Chondrocyte (in vitro differentiated cells): ENCODE measurements around the gene RP2. TPM values are rescaled to one million over a fixed set of nuclear protein-coding genes. Genes with fewer than 3 reads are reported as not detected.

Experiments
- DNase-seq: peaks from one replicate; pipeline ENCODE4 v3.0.0; 2021; ENCODE audit warnings: mixed read lengths, low spot score
- H3K27ac Mint-ChIP-seq: one replicate; pipeline ENCODE4 v1.8.0; 2021; ENCODE audit warnings: mild to moderate bottlenecking, moderate library complexity, mixed read lengths; ENCODE audit not compliant: unreplicated experiment
- H3K27me3 Mint-ChIP-seq: 2 replicates; pipeline ENCODE4 v1.8.0; 2021; ENCODE audit warnings: low read depth, mixed read lengths
- H3K36me3 Mint-ChIP-seq: 2 replicates; pipeline ENCODE4 v1.8.0; 2021; ENCODE audit warnings: low read depth, mixed read lengths
- H3K4me1 Mint-ChIP-seq: 2 replicates; pipeline ENCODE4 v1.8.0; 2021; ENCODE audit warnings: low read depth, mild to moderate bottlenecking, mixed read lengths
- H3K4me3 Mint-ChIP-seq: one replicate; pipeline ENCODE4 v1.8.0; 2021; ENCODE audit warnings: mild to moderate bottlenecking, moderate library complexity, mixed read lengths; ENCODE audit not compliant: unreplicated experiment
- H3K9me3 Mint-ChIP-seq: 2 replicates; pipeline ENCODE4 v1.8.0; 2021; ENCODE audit warnings: low read depth, mixed read lengths
- total RNA-seq: library from RNA; stranded (reverse); gene quantifications from 3 replicates; pipeline ENCODE4 v1.2.1, GENCODE V29; 2021
- TF ChIP-seq, protein P1 (sequence below): fragments of 200-600 bp; sonication (generic); IDR thresholded peaks from 2 replicates; pipeline ENCODE4 v1.5.0; 2021; ENCODE audit warnings: antibody characterized with exemption, mild to moderate bottlenecking, moderate library complexity

RP2 gene
- total RNA-seq, 1 donor from 2014 or later = 18.4 TPM

DNA sequence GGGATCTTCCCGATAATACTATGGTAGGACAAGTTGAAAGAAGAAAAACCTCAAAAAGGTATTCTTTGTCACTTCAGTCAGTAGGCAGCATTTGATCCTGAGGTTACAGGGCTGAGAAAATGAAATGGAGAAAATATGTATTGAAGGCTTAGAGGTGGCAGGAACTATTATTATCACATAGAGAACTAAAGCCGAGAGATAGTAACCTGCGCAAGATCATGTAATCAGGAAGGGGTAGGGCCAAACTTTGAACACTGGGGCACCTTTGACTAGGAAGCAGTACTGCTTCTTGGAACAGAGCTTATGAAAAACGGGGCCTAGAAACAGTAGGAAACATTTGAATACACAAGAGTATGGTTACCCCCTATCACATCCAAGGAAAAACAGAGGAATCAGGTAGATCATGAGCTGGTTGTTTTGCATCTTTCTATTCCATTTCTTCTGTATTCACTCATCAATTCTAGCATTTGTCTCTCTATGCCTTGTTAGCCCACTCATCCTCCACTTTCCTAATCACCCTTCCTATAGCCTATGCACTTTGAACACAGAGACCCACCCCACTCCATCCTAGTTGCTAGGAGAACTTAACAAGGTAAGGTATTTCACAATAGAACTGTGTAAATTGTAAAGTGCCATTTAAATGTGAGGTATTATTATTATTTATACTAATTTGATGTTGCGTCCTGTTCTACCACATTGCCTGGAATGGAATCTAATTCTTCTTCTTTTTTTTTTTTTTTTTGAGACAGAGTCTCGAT, 43.3 kb upstream of the RP2 start:
- H3K9me3 Mint-ChIP-seq = peaks cover 6% of the 10 kb centered on the region
- DNase-seq = no peak
- no peaks in the 10 kb centered on the region for H3K36me3 Mint-ChIP-seq
- no peak overlapping the region for H3K4me3 Mint-ChIP-seq
- H3K27me3 Mint-ChIP-seq = no peaks in the 10 kb centered on the region
- TF ChIP-seq, protein P1, sequence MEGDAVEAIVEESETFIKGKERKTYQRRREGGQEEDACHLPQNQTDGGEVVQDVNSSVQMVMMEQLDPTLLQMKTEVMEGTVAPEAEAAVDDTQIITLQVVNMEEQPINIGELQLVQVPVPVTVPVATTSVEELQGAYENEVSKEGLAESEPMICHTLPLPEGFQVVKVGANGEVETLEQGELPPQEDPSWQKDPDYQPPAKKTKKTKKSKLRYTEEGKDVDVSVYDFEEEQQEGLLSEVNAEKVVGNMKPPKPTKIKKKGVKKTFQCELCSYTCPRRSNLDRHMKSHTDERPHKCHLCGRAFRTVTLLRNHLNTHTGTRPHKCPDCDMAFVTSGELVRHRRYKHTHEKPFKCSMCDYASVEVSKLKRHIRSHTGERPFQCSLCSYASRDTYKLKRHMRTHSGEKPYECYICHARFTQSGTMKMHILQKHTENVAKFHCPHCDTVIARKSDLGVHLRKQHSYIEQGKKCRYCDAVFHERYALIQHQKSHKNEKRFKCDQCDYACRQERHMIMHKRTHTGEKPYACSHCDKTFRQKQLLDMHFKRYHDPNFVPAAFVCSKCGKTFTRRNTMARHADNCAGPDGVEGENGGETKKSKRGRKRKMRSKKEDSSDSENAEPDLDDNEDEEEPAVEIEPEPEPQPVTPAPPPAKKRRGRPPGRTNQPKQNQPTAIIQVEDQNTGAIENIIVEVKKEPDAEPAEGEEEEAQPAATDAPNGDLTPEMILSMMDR = no peak
- no peak overlapping the region for H3K27ac Mint-ChIP-seq
- H3K4me1 Mint-ChIP-seq = peaks cover 16% of the 10 kb centered on the region

DNA sequence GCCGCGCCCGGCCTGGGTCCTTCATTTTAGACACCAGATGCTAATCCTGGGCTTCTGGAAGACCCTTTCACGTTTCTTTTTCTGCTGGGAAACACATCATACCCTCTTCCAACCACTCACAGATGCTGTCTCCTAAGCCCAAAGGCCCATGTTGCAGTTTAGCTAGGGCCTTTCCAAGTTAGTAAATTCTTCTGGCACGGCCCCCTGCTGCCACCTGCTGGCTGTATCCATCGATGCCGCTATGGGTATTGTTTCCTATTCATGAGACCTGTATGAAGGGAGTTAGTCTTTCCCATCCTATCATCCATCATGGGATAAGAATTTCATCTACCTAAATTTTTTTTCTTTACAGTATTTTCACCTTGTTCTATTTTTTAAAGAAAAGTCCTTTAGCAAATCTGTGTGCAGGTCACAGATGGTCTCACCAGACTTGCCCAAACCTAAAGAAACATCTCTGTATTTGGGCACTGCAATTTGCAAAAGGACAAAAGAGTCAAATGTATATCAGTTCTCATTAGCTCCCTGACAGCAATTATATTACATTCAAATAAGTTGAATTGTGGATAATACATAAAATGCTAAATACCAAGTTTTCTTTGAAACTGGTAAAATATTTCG, 40.2 kb upstream of the RP2 start:
- no peaks in the 10 kb centered on the region for H3K27me3 Mint-ChIP-seq
- no peaks in the 10 kb centered on the region for H3K36me3 Mint-ChIP-seq
- no peak overlapping the region for H3K27ac Mint-ChIP-seq
- no peak overlapping the region for H3K4me3 Mint-ChIP-seq
- DNase-seq = no peak
- H3K4me1 Mint-ChIP-seq = peaks cover 15% of the 10 kb centered on the region
- TF ChIP-seq, protein P1 = peak; percentile 82
- H3K9me3 Mint-ChIP-seq = peaks cover 2% of the 10 kb centered on the region

DNA sequence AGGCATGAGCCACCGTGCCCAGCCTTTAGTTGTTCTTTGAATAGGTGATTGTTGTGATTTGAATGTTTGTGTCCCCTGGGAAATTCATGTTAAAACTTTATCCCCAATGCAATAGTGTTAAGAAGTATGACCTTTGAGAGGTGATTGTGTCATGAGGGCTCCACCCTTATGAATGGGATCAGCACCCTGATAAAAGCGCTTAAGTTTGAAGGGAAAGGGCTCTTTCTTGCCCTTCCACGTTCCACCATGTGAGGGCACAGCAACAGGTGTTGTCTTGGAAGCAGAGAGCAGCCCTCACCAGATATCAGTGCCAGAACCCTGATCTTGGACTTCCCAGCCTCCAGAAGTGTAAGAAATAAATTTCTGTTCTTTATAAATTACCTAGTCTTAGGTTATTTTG, 33.7 kb upstream of the RP2 start:
- no peaks in the 10 kb centered on the region for H3K36me3 Mint-ChIP-seq
- H3K4me1 Mint-ChIP-seq = no peaks in the 10 kb centered on the region
- DNase-seq = no peak
- peaks cover 2% of the 10 kb centered on the region for H3K9me3 Mint-ChIP-seq
- H3K27me3 Mint-ChIP-seq = no peaks in the 10 kb centered on the region
- no peak overlapping the region for H3K4me3 Mint-ChIP-seq
- TF ChIP-seq, protein P1 = peak; percentile 46
- no peak overlapping the region for H3K27ac Mint-ChIP-seq

GRCh38 chrX:46805270-46805669, 31.6 kb upstream of the RP2 start:
- Mint-ChIP-seq H3K9me3 (peaks cover 14% of the 10 kb centered on the region), H3K36me3 (no peaks in the 10 kb centered on the region)
- TF ChIP-seq, protein P1 = no peak

DNA sequence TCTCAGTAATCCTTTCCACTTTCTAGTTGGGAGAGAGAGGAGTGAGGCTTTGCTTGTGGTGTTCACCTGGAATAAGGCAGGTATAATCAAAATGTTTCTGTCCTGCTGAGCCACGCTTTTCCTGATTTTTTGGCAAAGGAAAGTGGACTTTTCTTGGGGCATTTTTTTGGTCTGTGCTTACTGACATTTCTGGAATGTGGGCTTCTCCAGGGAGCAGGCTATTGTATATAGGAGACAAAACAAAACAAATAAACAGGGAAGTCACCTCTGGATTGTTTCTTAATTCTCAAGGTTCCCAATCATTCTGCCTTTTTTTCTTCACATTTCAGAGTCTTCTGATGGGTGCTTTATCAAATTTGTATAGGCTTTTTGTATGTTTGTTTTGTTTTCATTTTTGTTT, 25.7 kb upstream of the RP2 start:
- no peak for DNase-seq
- Mint-ChIP-seq H3K36me3 (no peaks in the 10 kb centered on the region), H3K27ac (no peak overlapping the region), H3K4me3 (no peak overlapping the region), H3K27me3 (no peaks in the 10 kb centered on the region), H3K4me1 (no peaks in the 10 kb centered on the region), H3K9me3 (peaks cover 30% of the 10 kb centered on the region)
- TF ChIP-seq, protein P1 = no peak

More at GRCh38 chrX:46805270-46805669, 31.6 kb upstream of the RP2 start:
- Mint-ChIP-seq H3K27ac (no peak overlapping the region), H3K27me3 (no peaks in the 10 kb centered on the region), H3K4me3 (no peak overlapping the region), H3K4me1 (no peaks in the 10 kb centered on the region)
- no peak for DNase-seq
